Measurements from ENCODE around the gene SRSF10.

SRSF10 gene

DNA sequence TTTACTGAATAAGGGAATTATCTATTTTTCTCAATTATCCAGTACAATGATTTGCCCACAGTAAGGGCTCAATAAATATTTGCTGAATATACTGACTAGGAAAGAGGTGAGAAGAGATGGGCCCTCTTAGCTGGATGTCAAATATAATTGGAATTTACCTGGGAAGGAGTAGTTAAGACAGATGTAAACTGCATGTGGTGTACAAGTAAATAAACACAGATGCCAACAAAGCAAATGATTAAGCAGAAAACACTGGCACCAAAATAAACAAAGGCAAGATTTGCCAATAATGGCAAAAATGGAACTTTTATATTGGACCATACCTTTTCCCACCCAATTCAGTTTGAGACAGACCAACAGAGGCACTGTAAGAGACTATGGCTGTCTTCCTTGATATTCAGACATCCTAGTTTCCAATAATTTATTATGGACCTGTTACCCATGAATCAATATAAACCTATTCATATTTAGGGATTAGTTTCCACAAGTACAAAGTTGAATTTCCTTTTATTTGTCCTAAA lies 13.1 kb downstream of the SRSF10 start:
- TF ChIP-seq, protein P1, sequence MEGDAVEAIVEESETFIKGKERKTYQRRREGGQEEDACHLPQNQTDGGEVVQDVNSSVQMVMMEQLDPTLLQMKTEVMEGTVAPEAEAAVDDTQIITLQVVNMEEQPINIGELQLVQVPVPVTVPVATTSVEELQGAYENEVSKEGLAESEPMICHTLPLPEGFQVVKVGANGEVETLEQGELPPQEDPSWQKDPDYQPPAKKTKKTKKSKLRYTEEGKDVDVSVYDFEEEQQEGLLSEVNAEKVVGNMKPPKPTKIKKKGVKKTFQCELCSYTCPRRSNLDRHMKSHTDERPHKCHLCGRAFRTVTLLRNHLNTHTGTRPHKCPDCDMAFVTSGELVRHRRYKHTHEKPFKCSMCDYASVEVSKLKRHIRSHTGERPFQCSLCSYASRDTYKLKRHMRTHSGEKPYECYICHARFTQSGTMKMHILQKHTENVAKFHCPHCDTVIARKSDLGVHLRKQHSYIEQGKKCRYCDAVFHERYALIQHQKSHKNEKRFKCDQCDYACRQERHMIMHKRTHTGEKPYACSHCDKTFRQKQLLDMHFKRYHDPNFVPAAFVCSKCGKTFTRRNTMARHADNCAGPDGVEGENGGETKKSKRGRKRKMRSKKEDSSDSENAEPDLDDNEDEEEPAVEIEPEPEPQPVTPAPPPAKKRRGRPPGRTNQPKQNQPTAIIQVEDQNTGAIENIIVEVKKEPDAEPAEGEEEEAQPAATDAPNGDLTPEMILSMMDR (IDR thresholded peaks at IDR 0.05): no peak

DNA sequence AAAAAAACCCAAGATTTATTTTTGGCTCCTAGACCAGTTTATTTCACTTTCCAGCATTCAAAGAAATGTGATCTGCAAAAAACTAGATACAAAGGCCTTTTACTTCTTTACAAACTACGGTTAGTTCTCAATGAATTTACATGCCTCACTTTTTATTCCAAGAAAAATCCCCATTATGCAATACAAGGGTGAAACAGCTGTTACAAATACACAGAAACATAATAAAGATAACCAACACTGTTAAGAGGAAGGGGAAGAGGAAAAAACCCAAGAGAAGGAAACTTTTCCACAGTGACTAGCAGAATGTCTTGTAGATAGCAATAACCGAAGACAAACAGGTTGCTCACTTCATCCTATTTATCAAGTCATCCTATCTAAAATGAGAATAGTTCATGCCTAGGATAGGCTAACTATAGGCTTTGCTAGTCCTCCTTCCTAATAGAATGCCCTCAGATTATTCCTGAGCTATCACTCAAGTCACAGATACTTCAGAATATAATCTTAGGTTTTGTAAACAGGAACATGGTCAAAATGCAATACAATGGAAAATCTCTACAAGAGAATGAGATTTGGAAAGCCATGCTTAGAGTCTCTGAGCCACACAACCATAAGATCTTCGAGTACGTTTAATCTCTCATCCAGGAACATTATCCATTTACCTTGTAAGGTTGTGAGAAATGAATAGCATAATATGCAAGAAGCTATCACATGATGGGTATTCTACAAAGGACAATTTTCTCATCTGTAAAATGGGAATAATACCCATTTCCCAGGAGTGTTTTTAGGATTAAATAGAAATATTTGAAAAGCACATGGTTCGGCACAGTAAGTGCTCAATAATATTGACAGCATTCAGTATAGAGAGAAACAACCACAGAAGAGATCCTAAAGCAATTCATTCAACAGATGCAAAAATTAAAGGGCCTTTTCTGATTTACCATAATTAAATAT lies 15.1 kb downstream of the SRSF10 start:
- TF ChIP-seq, protein P1 (IDR thresholded peaks at IDR 0.05): no peak

DNA sequence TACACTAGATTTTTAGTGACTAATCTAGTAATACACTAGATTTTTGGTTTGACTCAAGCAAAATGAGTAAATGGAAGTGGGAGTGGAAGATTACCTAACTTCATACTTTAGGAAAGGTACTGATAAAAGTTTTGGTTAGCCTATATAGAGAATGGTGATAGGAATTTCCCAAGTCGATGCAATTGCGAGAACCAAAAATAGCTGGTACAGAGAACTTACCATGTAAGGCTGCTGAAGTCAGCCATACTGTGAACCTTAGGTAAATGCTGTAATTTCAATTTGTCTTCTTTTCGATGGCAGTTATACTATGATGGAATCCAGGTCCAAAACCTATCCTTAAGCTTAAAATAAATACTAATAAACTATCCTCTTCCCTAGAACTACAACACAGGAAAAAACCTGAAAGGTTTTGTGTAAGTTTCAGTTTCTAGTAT lies 15.9 kb downstream of the SRSF10 start:
- TF ChIP-seq, protein P1 (IDR thresholded peaks at IDR 0.05): no peak

DNA sequence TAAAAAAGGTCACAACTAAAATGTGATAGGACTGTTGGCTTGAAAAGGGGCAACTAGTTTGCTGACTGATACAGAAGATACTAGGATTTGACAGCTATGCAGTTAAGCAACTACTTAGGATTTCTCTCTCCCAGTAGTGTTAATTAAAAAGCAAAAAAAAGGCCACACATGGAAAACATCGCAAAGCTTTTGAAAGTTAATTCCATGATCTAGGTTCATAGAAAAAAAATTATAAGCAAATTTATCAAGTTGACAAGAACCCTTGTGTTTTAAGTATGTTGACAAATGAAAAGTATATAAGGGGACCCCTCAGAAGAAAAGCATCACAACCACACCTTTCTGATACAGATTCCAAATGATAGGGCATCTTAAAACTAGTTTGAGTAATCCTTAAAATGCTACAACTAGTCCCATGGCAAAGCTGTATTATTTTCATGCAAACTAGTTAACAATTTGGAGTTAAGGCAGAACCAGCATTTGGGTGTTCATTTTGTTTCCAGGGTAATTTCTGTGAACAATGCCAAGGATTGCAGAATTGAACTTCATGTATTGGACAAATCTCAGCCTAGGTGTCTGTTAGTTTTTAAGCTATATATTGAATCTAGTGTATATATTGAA lies 16.4 kb downstream of the SRSF10 start:
- TF ChIP-seq, protein P1 (IDR thresholded peaks at IDR 0.05): no peak

DNA sequence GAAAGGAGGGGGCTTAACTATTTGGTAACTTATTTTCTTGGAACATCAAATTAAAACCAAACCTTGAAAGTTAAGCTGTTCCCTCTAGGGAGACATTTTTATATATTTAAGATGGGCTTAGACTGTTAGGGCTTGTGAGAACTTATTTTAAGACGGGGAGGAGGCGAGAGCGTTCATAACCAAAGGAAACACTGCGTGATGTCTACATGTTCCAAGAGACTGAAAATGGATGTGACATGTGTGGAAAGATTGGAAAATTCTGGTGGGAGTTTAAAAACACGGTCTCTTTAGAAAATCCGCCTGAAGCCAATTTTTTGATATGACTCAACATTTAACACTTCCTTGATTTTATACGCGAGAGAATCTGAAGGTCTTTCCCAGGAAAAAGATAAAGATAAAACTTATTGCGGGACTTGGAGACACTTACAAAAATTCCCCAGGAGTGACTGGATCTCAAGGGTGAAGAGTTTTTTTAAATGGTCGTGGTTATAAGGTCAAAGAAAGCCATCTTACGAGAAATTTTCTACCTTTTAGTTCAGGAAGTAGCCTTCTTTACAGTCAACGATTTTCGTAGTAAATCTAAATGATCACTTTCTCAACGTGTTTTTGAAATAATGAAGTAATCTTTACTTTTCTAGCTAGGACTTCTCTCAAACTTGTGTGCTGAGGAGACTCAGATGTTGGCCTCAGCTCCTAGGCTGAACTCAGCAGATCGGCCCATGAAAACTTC lies 19.7 kb downstream of the SRSF10 start:
- TF ChIP-seq, protein P1 (IDR thresholded peaks at IDR 0.05): no peak

DNA sequence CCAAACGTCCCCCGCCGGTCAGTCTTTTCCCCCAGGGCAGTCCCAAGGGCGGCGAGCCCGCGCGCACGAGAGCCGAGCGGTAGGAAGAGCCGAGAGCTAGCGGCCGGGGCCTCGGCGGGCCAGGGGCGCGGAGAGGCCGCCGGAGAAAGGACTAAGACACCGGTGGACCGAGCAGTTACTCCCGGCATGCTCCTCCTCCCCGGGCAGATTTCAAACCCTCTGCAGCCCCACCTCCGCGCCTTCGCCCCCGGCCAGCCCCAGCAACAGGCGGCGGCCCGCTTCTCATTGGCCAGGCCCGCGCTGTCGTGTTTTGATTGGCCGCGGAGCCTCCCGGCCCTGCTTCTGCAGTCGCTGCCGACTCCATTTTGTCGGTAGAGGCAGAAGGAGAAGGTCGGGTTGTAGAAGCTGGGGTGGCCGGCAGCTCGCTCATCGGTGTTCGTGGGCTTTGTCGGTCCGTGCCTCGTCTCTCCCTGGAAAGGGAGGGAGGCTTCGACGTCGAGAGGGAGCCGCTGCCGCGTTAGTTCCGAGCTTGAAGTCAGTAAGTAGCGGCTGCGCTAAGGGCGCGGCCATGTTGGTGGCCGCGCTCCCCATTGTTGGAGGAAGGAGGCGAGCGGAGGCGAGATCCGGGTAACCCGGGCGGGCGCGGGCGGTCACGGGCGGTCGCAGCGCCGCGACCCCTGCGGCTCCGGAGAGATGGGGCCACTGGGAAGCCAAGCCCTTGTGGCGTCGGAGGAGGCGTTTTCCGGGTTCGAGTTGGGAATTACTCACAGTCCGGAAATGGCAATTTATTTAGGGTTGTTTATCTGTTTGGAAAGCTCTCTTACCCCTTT lies 20.5 kb downstream of the SRSF10 start, which contains the start of gene PNRC2:
Gene PNRC2, plus strand, starts transcription at position 368 of the 830 bp plus-strand sequence. CDS start 1,630 bp downstream, outside the sequence.
- TF ChIP-seq, protein P1 (IDR thresholded peaks at IDR 0.05): no peak

All from LNCAP (cell line).